Amygdala (tissue), 56 donors: Measurements from ENCODE around the gene BPTF.
"Not testable (repeated sequence)": the region's sequence is repeated elsewhere in the genome, so short reads cannot be mapped to it uniquely, and the experiment has no call there.

ENCODE experiments used
- DNase-seq, 56 donors: peaks; one replicate each; lab custom pipeline; 2025; lab: John Stamatoyannopoulos, UW

Gene BPTF

DNA sequence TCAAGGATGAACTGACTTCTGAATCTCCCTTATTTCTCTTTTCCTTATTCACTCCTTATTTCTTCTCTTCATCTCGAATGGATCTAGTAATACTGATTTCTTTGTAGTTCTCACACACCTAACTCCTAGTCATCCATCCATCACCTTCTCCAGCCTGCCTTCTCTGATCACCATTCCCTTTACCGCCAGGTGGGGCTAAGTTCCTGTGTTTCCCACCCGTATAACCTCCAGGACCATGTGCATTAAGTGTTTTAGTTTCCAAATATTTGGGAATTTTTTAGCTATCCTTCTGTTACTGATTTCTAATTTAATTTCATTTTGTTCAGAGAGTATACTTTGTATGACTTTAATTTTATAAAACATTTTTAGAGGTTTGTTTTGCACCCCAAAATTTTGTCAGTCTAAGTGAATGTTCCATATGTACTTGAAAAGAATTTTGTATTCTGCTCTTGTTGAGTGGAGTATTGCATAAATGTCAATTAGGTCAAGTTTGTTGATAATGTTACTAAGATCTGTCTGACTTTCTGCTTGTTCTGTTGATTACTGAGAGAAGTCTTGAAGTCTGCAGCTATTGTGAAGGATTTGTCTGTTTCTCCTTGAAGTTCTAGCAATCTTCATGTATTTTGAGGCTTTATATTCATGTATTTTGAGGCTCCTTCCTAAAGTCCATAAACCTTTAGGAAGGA is 8.8 kb downstream of the BPTF start:
- no peak for DNase-seq

DNA sequence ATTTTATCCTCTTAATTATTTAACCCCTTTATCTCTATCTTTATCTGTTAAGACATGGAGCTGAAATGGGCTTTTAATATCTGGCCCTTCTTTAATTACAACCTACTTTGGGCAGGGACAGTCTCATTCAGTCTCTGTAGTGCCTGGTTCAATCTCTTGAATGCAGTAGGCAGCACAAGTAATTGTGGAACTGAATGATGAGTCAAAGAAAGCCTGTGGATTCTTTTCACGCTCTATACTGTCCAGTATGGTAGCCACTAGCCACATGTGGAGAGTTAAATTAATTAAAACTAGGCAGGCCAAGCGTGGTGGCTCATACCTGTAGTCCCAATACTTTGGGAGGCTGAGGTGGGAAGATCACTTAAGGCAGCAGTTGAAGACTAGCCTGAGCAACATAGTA is 9.3 kb downstream of the BPTF start:
- no peak for DNase-seq

DNA sequence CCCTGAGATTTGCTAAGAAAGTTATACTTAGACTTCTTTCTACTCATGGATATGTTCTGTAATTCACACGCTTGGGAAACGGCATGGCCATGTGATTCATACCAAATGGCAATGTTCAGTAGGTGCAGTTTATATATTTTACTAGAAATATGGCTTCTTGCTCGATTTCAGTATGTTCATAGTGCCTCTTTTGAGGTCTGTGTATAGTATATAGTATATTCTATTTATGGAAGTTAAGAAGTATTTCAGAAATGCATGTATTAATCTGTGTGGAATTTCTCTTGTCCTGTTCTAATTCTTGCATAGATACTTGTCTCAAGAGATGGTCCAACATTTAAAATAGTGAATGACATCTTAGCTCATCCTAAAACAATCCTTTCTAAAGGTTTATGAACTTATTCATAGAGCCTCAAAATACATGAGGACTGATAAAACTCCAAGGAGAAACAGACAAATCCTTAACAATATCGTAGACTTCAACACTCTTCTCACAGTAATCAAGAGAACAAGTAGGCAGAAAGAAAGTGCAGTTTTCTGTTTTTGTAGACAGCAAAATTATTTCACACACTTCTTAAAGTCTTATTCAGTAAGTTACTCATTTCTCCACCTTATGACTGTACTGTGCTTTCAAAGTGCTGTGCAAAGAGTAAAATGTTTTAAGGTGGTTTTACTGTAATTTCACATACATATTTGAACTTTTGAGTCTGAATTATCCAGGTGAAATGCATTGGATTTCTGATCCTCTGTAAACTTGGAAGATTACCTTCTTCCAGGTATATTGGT is 11.1 kb downstream of the BPTF start:
- no peak for DNase-seq

DNA sequence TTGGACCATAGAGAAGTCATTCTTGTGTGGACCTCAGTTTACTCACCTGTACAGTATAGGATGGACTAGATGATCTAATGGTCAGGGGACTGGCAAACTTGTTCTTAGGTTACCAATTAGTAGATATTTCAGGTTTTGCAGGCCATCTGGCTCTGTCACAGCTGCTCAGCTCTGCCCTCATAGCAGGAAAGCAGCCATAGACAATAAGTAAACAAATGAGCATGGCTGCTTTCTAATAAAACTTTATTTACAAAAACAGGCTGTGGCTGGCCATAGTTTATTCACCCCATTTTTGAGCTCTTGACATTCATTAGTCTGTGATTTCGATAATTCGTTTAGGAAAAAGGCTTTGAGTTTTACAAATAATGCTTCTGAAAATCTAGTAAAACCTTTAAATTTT is 12.7 kb downstream of the BPTF start:
- no peak for DNase-seq

DNA sequence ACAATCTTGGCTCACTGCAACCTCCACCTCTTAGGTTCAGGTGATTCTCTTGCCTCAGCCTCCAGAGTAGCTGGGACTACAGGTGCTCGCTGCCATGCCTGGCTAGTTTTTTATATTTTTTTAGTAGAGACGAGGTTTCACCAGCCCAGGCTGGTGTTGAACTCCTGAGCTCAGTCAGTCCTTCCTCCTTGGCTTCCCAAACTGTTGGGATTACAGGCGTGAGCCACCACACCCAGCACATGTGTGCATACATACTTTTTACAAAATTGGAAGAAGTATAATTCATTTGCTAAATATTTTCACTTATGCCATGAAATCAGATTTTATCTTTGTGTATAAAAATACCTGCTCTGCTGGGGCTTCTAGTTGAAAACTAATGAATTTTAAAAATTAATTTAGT is 13.2 kb downstream of the BPTF start:
- no peak for DNase-seq

DNA sequence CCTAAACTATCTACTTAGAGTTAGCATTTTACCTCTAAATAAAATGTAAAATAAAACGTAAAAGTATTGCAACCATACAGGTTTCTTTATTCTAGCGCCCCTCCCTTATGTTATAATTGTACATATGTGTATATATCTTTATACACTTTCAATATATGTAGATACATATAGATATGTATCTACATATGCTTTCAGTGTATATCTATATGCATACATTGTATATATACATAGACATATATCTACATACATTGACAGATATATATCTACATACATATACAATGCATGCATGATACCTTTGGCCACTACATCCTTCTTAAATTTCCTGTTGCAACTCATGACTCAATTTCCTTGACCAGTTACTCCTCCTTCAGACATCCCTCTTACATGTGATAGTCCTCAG is 16.7 kb downstream of the BPTF start:
- no peak for DNase-seq

DNA sequence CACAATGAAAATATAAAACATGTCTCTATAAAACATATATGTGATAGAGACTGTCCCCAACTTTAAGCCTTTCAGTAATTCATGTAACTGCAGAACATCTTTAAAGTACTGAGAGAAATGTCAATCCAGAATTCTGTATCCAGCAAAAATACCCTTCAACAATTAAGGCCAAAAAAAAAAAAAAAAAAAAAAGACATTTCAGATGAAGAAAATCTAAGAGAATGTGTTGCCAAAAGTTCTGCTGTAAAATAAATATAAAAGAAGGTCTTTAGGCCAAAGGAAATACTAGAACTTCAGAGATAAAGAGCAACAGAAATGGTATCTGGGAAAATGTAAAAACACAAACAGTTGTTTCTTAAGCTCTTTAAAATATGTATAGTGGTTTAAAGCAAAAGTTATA is 17.3 kb downstream of the BPTF start:
- DNase-seq, result no peak

DNA sequence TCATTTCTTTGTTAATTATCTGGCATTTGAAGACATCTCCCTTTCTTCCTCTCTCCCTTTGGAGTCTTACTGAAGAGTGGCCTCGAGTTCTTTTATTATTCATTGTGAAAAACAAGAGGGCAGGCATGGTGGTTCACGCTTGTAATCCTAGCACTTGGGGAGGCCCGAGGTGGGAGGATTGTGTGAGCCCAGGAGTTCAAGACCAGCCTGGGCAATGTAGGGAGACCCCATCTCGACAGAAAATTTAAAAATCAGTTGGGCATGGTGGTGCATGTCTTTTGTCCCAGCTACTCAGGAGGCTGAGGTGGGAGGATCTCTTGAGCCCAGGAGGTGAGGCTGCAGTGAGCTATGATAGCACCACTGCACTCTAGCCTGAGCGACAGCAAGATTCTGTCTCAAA is 20.1 kb downstream of the BPTF start:
- no peak for DNase-seq

DNA sequence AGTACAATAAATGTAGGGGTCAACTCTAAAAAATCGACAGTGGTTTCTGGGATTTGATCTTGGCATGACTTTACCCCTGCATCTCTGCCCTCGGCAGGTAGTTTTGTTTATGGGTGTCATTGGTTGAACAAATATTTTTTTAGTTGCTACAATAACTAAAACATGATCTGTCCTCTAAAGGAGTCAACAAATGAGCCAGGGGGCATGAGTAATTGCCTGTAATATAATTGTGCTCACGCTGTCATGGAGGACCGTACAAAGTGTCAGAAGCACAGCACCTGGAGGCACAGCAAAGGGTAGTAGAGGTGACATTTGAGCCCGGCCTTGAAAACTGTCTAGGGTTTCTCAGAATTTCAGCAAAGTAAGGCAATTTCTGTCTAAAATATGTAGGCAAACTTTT is 22.9 kb downstream of the BPTF start:
- DNase-seq, result not testable (repeated sequence)

DNA sequence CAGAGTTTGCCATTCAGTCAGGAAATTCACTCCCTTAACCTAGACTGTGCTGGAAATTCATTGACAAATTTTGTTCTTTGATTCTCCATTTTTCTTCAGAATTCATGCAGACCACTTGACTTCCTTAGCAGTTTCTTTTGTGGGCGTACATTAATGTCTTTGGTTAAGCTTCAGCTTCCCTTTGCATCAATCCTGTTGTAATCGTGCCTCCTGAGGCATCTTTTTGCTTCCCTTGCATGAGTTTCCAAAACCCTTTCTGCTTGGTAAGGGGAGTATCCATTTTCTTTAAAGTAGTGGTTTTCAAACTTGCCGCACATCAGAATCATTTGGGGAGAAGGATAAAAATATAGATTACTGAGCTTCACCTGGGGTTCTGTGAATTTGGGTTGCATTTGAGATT is 23.5 kb downstream of the BPTF start:
- DNase-seq, result not testable (repeated sequence)

DNA sequence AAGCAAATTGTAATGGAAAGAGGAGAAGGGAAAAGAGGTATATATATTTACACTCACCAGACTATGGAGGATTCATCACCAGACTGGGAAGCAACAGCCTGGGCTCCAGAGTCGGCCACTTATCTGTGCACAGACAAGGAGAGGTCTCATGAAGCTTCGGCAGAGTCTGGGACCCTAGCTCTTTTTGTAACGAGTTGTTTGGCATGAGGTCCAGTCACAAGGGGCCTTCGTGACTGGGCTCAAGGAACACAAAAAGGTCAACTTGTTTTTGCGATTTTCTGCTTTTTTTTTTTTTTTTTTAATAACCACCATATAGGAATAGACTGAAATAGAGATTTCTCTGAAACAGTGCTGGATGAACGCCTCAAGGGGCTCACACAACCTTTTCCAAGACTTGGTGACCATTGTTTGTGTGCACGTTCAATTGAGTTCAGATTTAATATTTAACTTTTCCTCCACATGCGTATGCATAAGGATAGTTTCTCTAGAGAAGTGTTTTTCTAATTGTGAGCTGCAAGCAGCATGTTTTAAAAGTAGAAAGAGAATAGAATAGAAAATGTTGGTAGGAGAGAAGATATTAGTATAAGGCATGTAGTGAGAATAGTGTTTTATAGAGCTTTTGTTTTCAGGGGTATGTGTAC is 25.8 kb downstream of the BPTF start:
- no peak for DNase-seq

DNA sequence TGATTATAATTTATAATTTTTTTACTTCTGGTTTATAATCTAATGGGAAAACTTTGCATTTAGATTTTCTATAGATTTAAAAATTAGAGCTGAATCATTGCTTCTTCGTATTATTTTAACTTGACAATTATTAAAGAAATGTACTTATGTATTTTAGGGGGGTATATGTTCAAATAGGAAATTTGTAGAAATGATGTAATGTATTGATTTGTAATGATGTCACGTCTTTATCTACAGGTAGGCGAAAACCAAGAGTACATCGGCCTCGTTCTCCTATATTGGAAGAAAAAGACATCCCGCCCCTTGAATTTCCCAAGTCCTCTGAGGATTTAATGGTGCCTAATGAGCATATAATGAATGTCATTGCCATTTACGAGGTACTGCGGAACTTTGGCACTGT is 28.4 kb downstream of the BPTF start:
- no peak for DNase-seq

DNA sequence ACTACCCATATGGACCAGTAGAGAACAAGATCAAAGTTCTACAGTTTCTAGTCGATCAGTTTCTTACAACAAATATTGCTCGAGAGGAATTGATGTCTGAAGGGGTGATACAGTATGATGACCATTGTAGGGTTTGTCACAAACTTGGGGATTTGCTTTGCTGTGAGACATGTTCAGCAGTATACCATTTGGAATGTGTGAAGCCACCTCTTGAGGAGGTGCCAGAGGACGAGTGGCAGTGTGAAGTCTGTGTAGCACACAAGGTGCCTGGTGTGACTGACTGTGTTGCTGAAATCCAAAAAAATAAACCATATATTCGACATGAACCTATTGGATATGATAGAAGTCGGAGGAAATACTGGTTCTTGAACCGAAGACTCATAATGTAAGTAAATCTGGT is 29.1 kb downstream of the BPTF start:
- DNase-seq, result no peak

DNA sequence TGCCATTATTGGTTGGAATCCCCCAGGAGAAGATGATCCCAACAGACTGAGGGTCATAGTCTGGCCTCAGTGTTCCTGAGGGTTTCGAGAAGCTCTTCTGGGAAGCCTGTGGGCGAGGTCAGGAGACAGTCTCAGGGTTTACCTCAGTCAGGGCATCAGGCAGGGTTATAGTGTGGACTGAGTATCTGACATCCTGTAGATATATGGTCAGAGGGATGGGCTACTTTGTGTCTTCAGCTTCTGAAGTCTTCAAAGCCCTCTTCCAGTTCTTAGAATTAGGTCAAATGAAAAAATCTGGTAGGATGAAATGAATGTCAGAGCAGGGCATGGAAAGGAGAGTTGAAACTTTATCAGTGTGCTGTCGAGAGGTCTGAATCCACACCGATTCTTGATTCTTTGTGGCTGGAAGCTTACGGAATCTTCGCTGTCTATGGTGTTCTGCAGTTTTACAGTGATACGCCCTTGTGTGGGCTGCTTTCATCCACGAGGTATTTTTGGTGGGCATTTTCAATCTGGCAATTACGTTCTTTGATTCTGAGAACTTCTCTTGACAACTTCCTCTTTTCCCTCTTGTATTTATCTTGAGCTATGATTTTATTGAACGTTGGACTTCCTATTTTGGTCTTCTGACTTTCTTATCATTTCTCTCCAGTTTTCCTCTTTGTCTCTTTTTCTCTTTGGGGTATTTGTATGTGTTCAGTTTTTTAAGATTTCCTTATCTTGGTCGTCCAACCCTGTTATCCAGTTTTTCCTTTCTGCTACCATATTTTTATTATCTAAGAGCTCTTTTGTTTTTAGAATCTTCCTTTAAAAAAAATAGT is 30.4 kb downstream of the BPTF start:
- DNase-seq, result no peak

DNA sequence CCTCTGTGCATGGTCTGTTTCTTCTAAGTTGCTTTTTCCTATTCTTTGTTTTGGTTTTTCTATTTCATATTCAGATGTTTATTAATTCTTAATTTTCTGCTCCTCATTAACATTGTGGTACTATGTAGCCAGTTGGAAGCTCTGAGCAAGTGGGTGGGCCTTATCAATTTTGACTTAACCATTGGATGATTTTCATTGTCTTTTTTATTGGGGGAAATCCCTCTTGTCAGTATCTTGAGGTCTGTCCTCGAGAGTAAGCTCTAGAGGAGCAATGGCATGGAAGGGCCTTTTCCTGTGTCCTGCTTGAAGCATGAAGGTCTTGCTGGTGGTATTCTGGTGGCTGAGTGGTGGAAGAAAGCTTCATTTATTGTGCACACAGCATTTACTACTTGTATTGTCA is 31.1 kb downstream of the BPTF start:
- DNase-seq, result not testable (repeated sequence)

DNA sequence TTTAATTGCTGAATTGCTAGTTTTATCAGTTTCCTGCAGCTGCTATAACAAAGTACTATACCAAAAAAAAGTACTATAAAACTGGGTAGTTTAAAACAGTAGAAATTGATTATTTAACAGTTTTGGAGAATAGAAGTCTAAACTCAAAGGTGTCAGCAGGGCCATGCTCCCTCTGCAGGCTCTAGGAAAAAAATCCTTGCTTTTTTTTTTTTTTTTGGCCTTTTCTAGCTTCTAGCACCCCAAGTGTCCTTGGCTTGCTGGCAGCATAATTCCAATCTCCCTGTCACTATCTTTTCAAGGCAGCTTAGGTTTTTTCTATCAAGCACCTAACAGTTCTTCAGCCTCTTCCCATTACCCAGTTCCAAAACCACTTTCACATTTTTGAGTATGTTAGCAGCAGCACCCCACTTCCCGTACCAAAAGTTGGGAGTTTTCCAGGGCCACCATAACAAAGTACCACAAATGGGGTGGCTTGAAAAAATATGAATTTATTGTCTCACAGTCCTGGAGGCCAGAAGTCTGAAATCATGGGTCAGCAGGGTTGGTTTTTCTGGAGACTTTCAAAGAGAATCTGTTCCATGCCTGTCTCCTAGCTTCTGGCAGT is 37.4 kb downstream of the BPTF start:
- DNase-seq, result no peak

DNA sequence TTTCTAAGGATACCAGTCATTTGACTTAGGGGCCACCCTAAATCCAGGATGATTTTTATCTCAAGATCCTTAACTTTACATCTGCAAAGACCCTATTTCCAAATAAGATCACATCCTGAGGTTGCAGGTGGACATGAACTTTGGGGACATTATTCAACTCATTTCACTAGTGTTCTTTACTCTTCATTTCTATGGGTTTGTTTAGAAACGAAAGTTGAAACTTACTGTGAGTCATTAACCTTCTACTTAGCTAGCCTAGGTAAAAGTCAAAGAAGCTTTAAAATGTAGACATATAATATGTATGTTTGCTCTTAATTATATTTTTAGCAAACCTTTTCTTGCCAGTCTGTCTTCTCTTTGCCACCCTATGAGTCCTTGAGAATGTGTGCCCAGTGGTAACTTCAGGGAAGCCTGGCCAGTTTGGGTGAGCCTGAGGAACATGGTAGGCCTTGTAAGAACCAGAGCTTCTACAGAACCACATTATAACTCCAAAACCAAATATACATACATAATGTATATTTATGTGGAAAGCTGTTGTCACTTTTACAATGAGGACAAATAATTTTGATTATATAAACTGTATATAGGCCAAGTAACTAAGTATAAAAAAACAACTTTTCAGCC is 38.4 kb downstream of the BPTF start:
- no peak for DNase-seq

DNA sequence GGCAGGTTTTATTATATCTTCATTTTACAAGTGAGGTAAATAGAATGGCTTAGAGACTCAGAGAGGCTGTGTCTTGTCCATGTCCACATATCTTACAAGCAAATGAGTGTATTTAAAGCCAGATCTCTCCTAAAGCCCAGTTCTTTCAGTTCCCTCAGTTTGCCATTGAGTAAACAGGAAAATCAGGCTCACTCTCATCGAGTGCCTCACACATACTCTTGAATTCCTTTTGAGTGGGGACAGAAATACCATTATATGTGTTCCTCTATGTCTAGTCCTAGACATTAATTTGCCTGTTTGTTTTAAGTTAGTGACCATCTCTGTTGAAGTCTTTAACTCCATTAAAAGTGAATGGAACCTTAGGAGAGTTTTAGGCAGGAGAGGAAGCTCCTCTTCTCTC is 40.1 kb downstream of the BPTF start:
- DNase-seq, result no peak

DNA sequence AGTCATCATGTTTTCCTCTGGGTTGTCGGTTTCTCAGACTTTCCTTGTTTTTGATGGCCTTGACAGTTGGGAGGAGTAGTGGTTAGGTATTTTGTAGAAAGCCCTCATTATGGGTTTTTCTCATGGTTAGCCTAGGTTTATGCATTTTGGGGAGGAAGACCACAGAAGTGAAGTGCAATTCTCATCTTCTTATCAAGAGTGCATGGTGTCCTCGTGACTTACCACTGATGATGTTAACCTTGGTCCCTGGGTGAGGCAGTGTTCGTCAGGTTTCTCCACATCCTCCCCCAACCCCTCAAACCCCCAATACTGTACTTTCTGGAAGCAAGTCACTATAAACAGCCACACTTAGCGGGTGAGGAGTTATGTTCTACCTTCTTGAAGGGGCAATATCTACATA is 42.3 kb downstream of the BPTF start:
- DNase-seq, result no peak

DNA sequence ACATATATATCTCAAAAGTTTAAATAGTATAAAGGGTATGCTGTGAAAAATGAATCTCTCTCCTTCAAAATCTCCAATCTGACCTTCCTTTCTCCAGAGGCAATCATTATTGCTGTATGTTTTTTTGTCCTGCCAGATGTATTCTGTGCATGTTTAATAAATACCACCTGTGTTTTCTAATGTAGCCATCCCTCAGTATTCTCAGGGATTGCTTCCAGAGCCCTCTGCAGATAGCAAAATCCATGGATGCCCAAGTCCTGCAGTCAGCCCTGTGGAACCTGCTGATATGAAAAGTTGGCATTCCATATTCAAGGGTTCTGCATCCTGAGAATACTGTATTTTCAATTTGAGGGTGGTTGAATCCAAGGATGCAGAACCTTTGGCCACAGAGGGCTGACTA is 42.9 kb downstream of the BPTF start:
- DNase-seq, result no peak
